Immature natural killer cell (primary cell): ENCODE data around the gene IGSF9B. TPM values are rescaled to one million over a fixed set of nuclear protein-coding genes. Genes with fewer than 3 reads are reported as not detected.

Experiments
- DNase-seq, 3 donors: peaks; one replicate each; pipeline ENCODE4 v3.0.0; 2022; ENCODE audit warnings: mixed read lengths in 1 of 3
- H3K27ac Mint-ChIP-seq, 6 donors: one replicate each; pipeline ENCODE4 v1.8.0; 2020; ENCODE audit warnings: mixed read lengths in 6 of 6, mild to moderate bottlenecking in 5 of 6, inconsistent platforms in 4 of 6, moderate library complexity in 3 of 6
- H3K27me3 Mint-ChIP-seq, 3 donors: one replicate each; pipeline ENCODE4 v1.8.0; 2020 to 2021; ENCODE audit warnings: low read depth in 3 of 3, mild to moderate bottlenecking in 3 of 3, mixed read lengths in 3 of 3, moderate library complexity in 3 of 3, inconsistent platforms in 1 of 3
- H3K36me3 Mint-ChIP-seq, 3 donors: one replicate each; pipeline ENCODE4 v1.8.0; 2020; ENCODE audit warnings: mixed read lengths in 3 of 3, inconsistent platforms in 2 of 3, mild to moderate bottlenecking in 2 of 3
- H3K4me1 Mint-ChIP-seq, 2 donors: one replicate each; pipeline ENCODE4 v1.8.0; 2020; ENCODE audit warnings: inconsistent platforms in 2 of 2, mild to moderate bottlenecking in 2 of 2, mixed read lengths in 2 of 2, moderate library complexity in 1 of 2
- H3K4me3 Mint-ChIP-seq, 5 donors: one replicate each; pipeline ENCODE4 v1.8.0; 2020; ENCODE audit warnings: mild to moderate bottlenecking in 5 of 5, mixed read lengths in 5 of 5, inconsistent platforms in 3 of 5, moderate library complexity in 3 of 5
- H3K9me3 Mint-ChIP-seq, 6 donors: one replicate each; pipeline ENCODE4 v1.8.0; 2020; ENCODE audit warnings: mild to moderate bottlenecking in 6 of 6, mixed read lengths in 6 of 6, inconsistent platforms in 4 of 6, moderate library complexity in 3 of 6
- polyA plus RNA-seq, 3 donors: library from polyadenylated mRNA; unstranded; fragments of 300-500 nt; fragmentation: Illumina TruSeq; gene quantifications; one replicate each; pipeline ENCODE4 v1.2.3, GENCODE V29; 2021

The IGSF9B gene
- polyA plus RNA-seq, 3 donors from 2014 or later: 0.22 to 0.45 TPM; not detected in 1

GRCh38 chr11:133978794-133979193 is 22.0 kb upstream of the IGSF9B start:
- H3K27me3 Mint-ChIP-seq: peaks cover 4 to 18% (median 5%) of the 10 kb centered on the region in 3 donors
- H3K9me3 Mint-ChIP-seq: no peaks in the 10 kb centered on the region
- no peaks in the 10 kb centered on the region for H3K4me1 Mint-ChIP-seq
- H3K4me3 Mint-ChIP-seq: no peak overlapping the region
- no peaks in the 10 kb centered on the region for H3K36me3 Mint-ChIP-seq
- H3K27ac Mint-ChIP-seq: no peak overlapping the region
- DNase-seq: no peak

GRCh38 chr11:133977067-133977677 is 20.4 kb upstream of the IGSF9B start:
- H3K27me3 Mint-ChIP-seq: peaks cover 3 to 18% (median 5%) of the 10 kb centered on the region in 3 donors
- H3K36me3 Mint-ChIP-seq: no peaks in the 10 kb centered on the region
- H3K4me3 Mint-ChIP-seq: no peak overlapping the region
- H3K9me3 Mint-ChIP-seq: no peaks in the 10 kb centered on the region
- H3K4me1 Mint-ChIP-seq: no peaks in the 10 kb centered on the region
- no peak overlapping the region for H3K27ac Mint-ChIP-seq
- DNase-seq: no peak

GRCh38 chr11:133975488-133975849 is 18.7 kb upstream of the IGSF9B start:
- H3K9me3 Mint-ChIP-seq: no peaks in the 10 kb centered on the region
- no peak for DNase-seq
- no peaks in the 10 kb centered on the region for H3K36me3 Mint-ChIP-seq
- H3K27me3 Mint-ChIP-seq: peaks cover 3 to 23% (median 5%) of the 10 kb centered on the region in 3 donors
- H3K27ac Mint-ChIP-seq: no peak overlapping the region
- no peaks in the 10 kb centered on the region for H3K4me1 Mint-ChIP-seq
- H3K4me3 Mint-ChIP-seq: no peak overlapping the region

- no peak for DNase-seq
- Mint-ChIP-seq H3K36me3 (no peaks in the 10 kb centered on the region), H3K27ac (no peak overlapping the region), H3K27me3 (peaks cover 3 to 21% (median 5%) of the 10 kb centered on the region in 3 donors), H3K4me1 (no peaks in the 10 kb centered on the region), H3K4me3 (no peak overlapping the region), H3K9me3 (no peaks in the 10 kb centered on the region)
These were observed 18.2 kb upstream of the IGSF9B start for GRCh38 chr11:133974836-133975487.

- no peaks in the 10 kb centered on the region for H3K36me3 Mint-ChIP-seq
These were observed 15.1 kb upstream of the IGSF9B start for GRCh38 chr11:133971881-133972280.

GRCh38 chr11:133969112-133969511 is 12.3 kb upstream of the IGSF9B start:
- no peak for DNase-seq
- Mint-ChIP-seq H3K4me3 (no peak overlapping the region), H3K4me1 (no peaks in the 10 kb centered on the region), H3K27ac (no peak overlapping the region), H3K9me3 (peaks cover 0 to 1% (median 0%) of the 10 kb centered on the region in 6 donors), H3K27me3 (peaks cover 2 to 20% (median 7%) of the 10 kb centered on the region in 3 donors), H3K36me3 (no peaks in the 10 kb centered on the region)

More at GRCh38 chr11:133971881-133972280, 15.1 kb upstream of the IGSF9B start:
- DNase-seq: no peak
- peaks cover 3 to 16% (median 6%) of the 10 kb centered on the region in 3 donors for H3K27me3 Mint-ChIP-seq
- no peak overlapping the region for H3K4me3 Mint-ChIP-seq
- H3K27ac Mint-ChIP-seq: no peak overlapping the region
- H3K9me3 Mint-ChIP-seq: no peaks in the 10 kb centered on the region
- no peaks in the 10 kb centered on the region for H3K4me1 Mint-ChIP-seq

- no peak overlapping the region for H3K27ac Mint-ChIP-seq
- H3K4me1 Mint-ChIP-seq: no peaks in the 10 kb centered on the region
- DNase-seq: no peak
- H3K36me3 Mint-ChIP-seq: no peaks in the 10 kb centered on the region
- peaks cover 2 to 23% (median 7%) of the 10 kb centered on the region in 3 donors for H3K27me3 Mint-ChIP-seq
- no peak overlapping the region for H3K4me3 Mint-ChIP-seq
- peaks cover 0 to 1% (median 0%) of the 10 kb centered on the region in 6 donors for H3K9me3 Mint-ChIP-seq
These were observed 11.5 kb upstream of the IGSF9B start for GRCh38 chr11:133968300-133968699.

- no peaks in the 10 kb centered on the region for H3K36me3 Mint-ChIP-seq
- H3K27ac Mint-ChIP-seq: no peak overlapping the region
- H3K9me3 Mint-ChIP-seq: peaks cover 0 to 1% (median 0%) of the 10 kb centered on the region in 6 donors
- H3K27me3 Mint-ChIP-seq: peaks cover 2 to 29% (median 7%) of the 10 kb centered on the region in 3 donors
- DNase-seq: no peak
- no peaks in the 10 kb centered on the region for H3K4me1 Mint-ChIP-seq
- H3K4me3 Mint-ChIP-seq: peak overlapping the region in 4 of 5 donors; percentile 23 to 78 (median 48)
These were observed 11.0 kb upstream of the IGSF9B start for GRCh38 chr11:133967599-133968238.

- peaks cover 0 to 1% (median 0%) of the 10 kb centered on the region in 6 donors for H3K9me3 Mint-ChIP-seq
- peaks cover 2 to 29% (median 10%) of the 10 kb centered on the region in 3 donors for H3K27me3 Mint-ChIP-seq
- no peaks in the 10 kb centered on the region for H3K36me3 Mint-ChIP-seq
- peak overlapping the region in 4 of 5 donors; percentile 23 to 78 (median 48) for H3K4me3 Mint-ChIP-seq
- H3K4me1 Mint-ChIP-seq: no peaks in the 10 kb centered on the region
- DNase-seq: peak in 2 of 3 donors; percentile 3 to 12
- H3K27ac Mint-ChIP-seq: no peak overlapping the region
These were observed 10.3 kb upstream of the IGSF9B start for GRCh38 chr11:133966921-133967598.

- H3K27ac Mint-ChIP-seq: no peak overlapping the region
- peaks cover 0 to 1% (median 0%) of the 10 kb centered on the region in 6 donors for H3K9me3 Mint-ChIP-seq
- H3K4me3 Mint-ChIP-seq: no peak overlapping the region
- peaks cover 2 to 21% (median 10%) of the 10 kb centered on the region in 3 donors for H3K27me3 Mint-ChIP-seq
- no peaks in the 10 kb centered on the region for H3K4me1 Mint-ChIP-seq
- DNase-seq: no peak
- H3K36me3 Mint-ChIP-seq: no peaks in the 10 kb centered on the region
These were observed 9.4 kb upstream of the IGSF9B start for GRCh38 chr11:133966172-133966651.

- no peak overlapping the region for H3K27ac Mint-ChIP-seq
- H3K36me3 Mint-ChIP-seq: no peaks in the 10 kb centered on the region
- peaks cover 0 to 1% (median 0%) of the 10 kb centered on the region in 6 donors for H3K9me3 Mint-ChIP-seq
- H3K4me3 Mint-ChIP-seq: no peak overlapping the region
- peaks cover 2 to 21% (median 12%) of the 10 kb centered on the region in 3 donors for H3K27me3 Mint-ChIP-seq
- no peak for DNase-seq
- no peaks in the 10 kb centered on the region for H3K4me1 Mint-ChIP-seq
These were observed 8.3 kb upstream of the IGSF9B start for GRCh38 chr11:133965031-133965601.

GRCh38 chr11:133964356-133964755 is 7.6 kb upstream of the IGSF9B start:
- DNase-seq: no peak
- no peaks in the 10 kb centered on the region for H3K4me1 Mint-ChIP-seq
- no peaks in the 10 kb centered on the region for H3K36me3 Mint-ChIP-seq
- H3K27me3 Mint-ChIP-seq: peaks cover 6 to 21% (median 12%) of the 10 kb centered on the region in 3 donors
- H3K27ac Mint-ChIP-seq: no peak overlapping the region
- peaks cover 0 to 1% (median 0%) of the 10 kb centered on the region in 6 donors for H3K9me3 Mint-ChIP-seq
- H3K4me3 Mint-ChIP-seq: no peak overlapping the region

- peaks cover 10 to 12% of the 10 kb centered on the region in 2 donors for H3K4me1 Mint-ChIP-seq
- peaks cover 0 to 1% (median 0%) of the 10 kb centered on the region in 6 donors for H3K9me3 Mint-ChIP-seq
- no peak overlapping the region for H3K27ac Mint-ChIP-seq
- peaks cover 12 to 28% (median 13%) of the 10 kb centered on the region in 3 donors for H3K27me3 Mint-ChIP-seq
- no peak for DNase-seq
- H3K4me3 Mint-ChIP-seq: no peak overlapping the region
- no peaks in the 10 kb centered on the region for H3K36me3 Mint-ChIP-seq
These were observed 5.1 kb upstream of the IGSF9B start for GRCh38 chr11:133961890-133962289.
